H1 (cell line): ENCODE data around the gene MANEAL. TPM values are rescaled to one million over a fixed set of nuclear protein-coding genes. Genes with fewer than 3 reads are reported as not detected.

Experiments
- BACH1 ChIP-seq: IDR thresholded peaks from 2 replicates; pipeline ENCODE4 v1.6.1; 2012; ENCODE audit warnings: low read length, improper control_type of control experiment
- BRCA1 ChIP-seq: IDR thresholded peaks from 2 replicates; pipeline ENCODE4 v1.6.1; 2012; ENCODE audit warnings: low read depth, low read length, improper control_type of control experiment
- CBX8 ChIP-seq: fragments of 300-800, 300-1000 bp; sonication (generic); IDR thresholded peaks from 2 replicates; pipeline ENCODE4 v1.7.1; 2016; ENCODE audit warnings: low read depth, low read length, borderline replicate concordance
- JUND ChIP-seq: IDR thresholded peaks from 2 replicates; pipeline ENCODE4 v1.6.1; 2011; ENCODE audit warnings: mild to moderate bottlenecking, improper control_type of control experiment, low read length
- POU5F1 ChIP-seq: IDR thresholded peaks from 2 replicates; pipeline ENCODE4 v1.6.1; 2011; ENCODE audit warnings: low read depth, mild to moderate bottlenecking, low read length, moderate library complexity
- polyA plus RNA-seq, 7 experiments: library from polyadenylated mRNA; depleted of rRNA in 3 of 7; stranded (reverse) in 5 of 7; unstranded in 2 of 7; fragments of >200 nt in 5 of 7; fragments of 200-250 nt in 2 of 7; gene quantifications; 1 replicate in 5 of 7; 2 replicates in 1 of 7; 4 replicates in 1 of 7; pipeline versions ENCODE4 v1.2.1 to v1.2.3, GENCODE V29; 2011 to 2013; ENCODE audit warnings: missing spikeins in 2 of 7, mixed read lengths in 2 of 7
- total RNA-seq: library from RNA; stranded (reverse); fragmentation: NEBNext Ultra II Directional; extraction: Animal tissue kit (Norgen Biotek cat#: 25700); gene quantifications from 2 replicates; pipeline ENCODE4 v1.2.1, GENCODE V29; 2021
- TF ChIP-seq, protein P1 (sequence below): fragments of 300-600 bp; sonication (generic); IDR thresholded peaks from 2 replicates; pipeline ENCODE4 v1.7.1; 2012; ENCODE audit warnings: low read length, moderate library complexity, mild to moderate bottlenecking, inconsistent platforms; ENCODE audit not compliant: insufficient replicate concordance

MANEAL gene
- total and polyA plus RNA-seq, 2 of the 8 experiments (the other 6 are each of a cell fraction or from before 2014, with no cell fraction given), result 4.8 to 7.2 TPM

GRCh38 chr1:37782491-37782890, 11.2 kb upstream of the MANEAL start (continued):
- TF ChIP-seq, protein P1, sequence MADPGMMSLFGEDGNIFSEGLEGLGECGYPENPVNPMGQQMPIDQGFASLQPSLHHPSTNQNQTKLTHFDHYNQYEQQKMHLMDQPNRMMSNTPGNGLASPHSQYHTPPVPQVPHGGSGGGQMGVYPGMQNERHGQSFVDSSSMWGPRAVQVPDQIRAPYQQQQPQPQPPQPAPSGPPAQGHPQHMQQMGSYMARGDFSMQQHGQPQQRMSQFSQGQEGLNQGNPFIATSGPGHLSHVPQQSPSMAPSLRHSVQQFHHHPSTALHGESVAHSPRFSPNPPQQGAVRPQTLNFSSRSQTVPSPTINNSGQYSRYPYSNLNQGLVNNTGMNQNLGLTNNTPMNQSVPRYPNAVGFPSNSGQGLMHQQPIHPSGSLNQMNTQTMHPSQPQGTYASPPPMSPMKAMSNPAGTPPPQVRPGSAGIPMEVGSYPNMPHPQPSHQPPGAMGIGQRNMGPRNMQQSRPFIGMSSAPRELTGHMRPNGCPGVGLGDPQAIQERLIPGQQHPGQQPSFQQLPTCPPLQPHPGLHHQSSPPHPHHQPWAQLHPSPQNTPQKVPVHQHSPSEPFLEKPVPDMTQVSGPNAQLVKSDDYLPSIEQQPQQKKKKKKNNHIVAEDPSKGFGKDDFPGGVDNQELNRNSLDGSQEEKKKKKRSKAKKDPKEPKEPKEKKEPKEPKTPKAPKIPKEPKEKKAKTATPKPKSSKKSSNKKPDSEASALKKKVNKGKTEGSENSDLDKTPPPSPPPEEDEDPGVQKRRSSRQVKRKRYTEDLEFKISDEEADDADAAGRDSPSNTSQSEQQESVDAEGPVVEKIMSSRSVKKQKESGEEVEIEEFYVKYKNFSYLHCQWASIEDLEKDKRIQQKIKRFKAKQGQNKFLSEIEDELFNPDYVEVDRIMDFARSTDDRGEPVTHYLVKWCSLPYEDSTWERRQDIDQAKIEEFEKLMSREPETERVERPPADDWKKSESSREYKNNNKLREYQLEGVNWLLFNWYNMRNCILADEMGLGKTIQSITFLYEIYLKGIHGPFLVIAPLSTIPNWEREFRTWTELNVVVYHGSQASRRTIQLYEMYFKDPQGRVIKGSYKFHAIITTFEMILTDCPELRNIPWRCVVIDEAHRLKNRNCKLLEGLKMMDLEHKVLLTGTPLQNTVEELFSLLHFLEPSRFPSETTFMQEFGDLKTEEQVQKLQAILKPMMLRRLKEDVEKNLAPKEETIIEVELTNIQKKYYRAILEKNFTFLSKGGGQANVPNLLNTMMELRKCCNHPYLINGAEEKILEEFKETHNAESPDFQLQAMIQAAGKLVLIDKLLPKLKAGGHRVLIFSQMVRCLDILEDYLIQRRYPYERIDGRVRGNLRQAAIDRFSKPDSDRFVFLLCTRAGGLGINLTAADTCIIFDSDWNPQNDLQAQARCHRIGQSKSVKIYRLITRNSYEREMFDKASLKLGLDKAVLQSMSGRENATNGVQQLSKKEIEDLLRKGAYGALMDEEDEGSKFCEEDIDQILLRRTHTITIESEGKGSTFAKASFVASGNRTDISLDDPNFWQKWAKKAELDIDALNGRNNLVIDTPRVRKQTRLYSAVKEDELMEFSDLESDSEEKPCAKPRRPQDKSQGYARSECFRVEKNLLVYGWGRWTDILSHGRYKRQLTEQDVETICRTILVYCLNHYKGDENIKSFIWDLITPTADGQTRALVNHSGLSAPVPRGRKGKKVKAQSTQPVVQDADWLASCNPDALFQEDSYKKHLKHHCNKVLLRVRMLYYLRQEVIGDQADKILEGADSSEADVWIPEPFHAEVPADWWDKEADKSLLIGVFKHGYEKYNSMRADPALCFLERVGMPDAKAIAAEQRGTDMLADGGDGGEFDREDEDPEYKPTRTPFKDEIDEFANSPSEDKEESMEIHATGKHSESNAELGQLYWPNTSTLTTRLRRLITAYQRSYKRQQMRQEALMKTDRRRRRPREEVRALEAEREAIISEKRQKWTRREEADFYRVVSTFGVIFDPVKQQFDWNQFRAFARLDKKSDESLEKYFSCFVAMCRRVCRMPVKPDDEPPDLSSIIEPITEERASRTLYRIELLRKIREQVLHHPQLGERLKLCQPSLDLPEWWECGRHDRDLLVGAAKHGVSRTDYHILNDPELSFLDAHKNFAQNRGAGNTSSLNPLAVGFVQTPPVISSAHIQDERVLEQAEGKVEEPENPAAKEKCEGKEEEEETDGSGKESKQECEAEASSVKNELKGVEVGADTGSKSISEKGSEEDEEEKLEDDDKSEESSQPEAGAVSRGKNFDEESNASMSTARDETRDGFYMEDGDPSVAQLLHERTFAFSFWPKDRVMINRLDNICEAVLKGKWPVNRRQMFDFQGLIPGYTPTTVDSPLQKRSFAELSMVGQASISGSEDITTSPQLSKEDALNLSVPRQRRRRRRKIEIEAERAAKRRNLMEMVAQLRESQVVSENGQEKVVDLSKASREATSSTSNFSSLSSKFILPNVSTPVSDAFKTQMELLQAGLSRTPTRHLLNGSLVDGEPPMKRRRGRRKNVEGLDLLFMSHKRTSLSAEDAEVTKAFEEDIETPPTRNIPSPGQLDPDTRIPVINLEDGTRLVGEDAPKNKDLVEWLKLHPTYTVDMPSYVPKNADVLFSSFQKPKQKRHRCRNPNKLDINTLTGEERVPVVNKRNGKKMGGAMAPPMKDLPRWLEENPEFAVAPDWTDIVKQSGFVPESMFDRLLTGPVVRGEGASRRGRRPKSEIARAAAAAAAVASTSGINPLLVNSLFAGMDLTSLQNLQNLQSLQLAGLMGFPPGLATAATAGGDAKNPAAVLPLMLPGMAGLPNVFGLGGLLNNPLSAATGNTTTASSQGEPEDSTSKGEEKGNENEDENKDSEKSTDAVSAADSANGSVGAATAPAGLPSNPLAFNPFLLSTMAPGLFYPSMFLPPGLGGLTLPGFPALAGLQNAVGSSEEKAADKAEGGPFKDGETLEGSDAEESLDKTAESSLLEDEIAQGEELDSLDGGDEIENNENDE, result no peak
- TF ChIP-seq BACH1 (no peak), BRCA1 (no peak), CBX8 (no peak), JUND (no peak), POU5F1 (no peak)
